Measurements from ENCODE around the gene CEP78.
"Not testable (repeated sequence)": the region's sequence is repeated elsewhere in the genome, so short reads cannot be mapped to it uniquely, and the experiment has no call there.

CEP78 gene

GRCh38 chr9:78235256-78235761, 566 bp upstream of the CEP78 start:
- DNase-seq (ENCODE audit: low spot score) = no peak

GRCh38 chr9:78236551-78236910, 656 bp downstream of the CEP78 start:
- DNase-seq (ENCODE audit: low spot score) = no peak

- no peak for DNase-seq (ENCODE audit: low spot score)
Measured at GRCh38 chr9:78238046-78239038, 2.5 kb downstream of the CEP78 start.

- no peak for DNase-seq (ENCODE audit: low spot score)
Measured at GRCh38 chr9:78239506-78239905, 3.6 kb downstream of the CEP78 start.

- DNase-seq (ENCODE audit: low spot score) = no peak
Measured at GRCh38 chr9:78242041-78242440, 6.2 kb downstream of the CEP78 start.

GRCh38 chr9:78243130-78243529, 7.3 kb downstream of the CEP78 start:
- DNase-seq (ENCODE audit: low spot score) = no peak

- DNase-seq (ENCODE audit: low spot score) = no peak
Measured at GRCh38 chr9:78245401-78245800, 9.5 kb downstream of the CEP78 start.

- no peak for DNase-seq (ENCODE audit: low spot score)
Measured at GRCh38 chr9:78248635-78249034, 12.8 kb downstream of the CEP78 start.

- DNase-seq (ENCODE audit: low spot score) = no peak
Measured at GRCh38 chr9:78249542-78249941, 13.7 kb downstream of the CEP78 start.

GRCh38 chr9:78252616-78253015, 16.7 kb downstream of the CEP78 start:
- DNase-seq (ENCODE audit: low spot score) = no peak

- DNase-seq (ENCODE audit: low spot score) = no peak
Measured at GRCh38 chr9:78253285-78253684, 17.4 kb downstream of the CEP78 start.

- peak; percentile 40 for DNase-seq (ENCODE audit: low spot score)
Measured at GRCh38 chr9:78261403-78262001, 25.6 kb downstream of the CEP78 start.

GRCh38 chr9:78262655-78263054, 26.8 kb downstream of the CEP78 start:
- DNase-seq (ENCODE audit: low spot score) = no peak

- DNase-seq (ENCODE audit: low spot score) = no peak
Measured at GRCh38 chr9:78267889-78268288, 32.0 kb downstream of the CEP78 start.

- DNase-seq (ENCODE audit: low spot score) = no peak
Measured at GRCh38 chr9:78269784-78270183, 33.9 kb downstream of the CEP78 start.

GRCh38 chr9:78272307-78272706, 36.4 kb downstream of the CEP78 start:
- no peak for DNase-seq (ENCODE audit: low spot score)

- DNase-seq (ENCODE audit: low spot score) = no peak
Measured at GRCh38 chr9:78273761-78274160, 37.9 kb downstream of the CEP78 start.

- no peak for DNase-seq (ENCODE audit: low spot score)
Measured at GRCh38 chr9:78278177-78278777, 42.4 kb downstream of the CEP78 start.

- DNase-seq (ENCODE audit: low spot score) = no peak
Measured at GRCh38 chr9:78278801-78279200, 42.9 kb downstream of the CEP78 start.

GRCh38 chr9:78280982-78281668, 45.2 kb downstream of the CEP78 start:
- peak; percentile 66 for DNase-seq (ENCODE audit: low spot score)

- DNase-seq (ENCODE audit: low spot score) = not testable (repeated sequence)
Measured at GRCh38 chr9:78284181-78284580, 48.3 kb downstream of the CEP78 start.

- DNase-seq (ENCODE audit: low spot score) = no peak
Measured at GRCh38 chr9:78286125-78286524, 50.2 kb downstream of the CEP78 start.
